ENCODE results near the gene VRK1. TPM values are rescaled to one million over a fixed set of nuclear protein-coding genes. Genes with fewer than 3 reads are reported as not detected.

Gene VRK1
- total RNA-seq, 1 experiment from 2014 or later, result 26.5 TPM

DNA sequence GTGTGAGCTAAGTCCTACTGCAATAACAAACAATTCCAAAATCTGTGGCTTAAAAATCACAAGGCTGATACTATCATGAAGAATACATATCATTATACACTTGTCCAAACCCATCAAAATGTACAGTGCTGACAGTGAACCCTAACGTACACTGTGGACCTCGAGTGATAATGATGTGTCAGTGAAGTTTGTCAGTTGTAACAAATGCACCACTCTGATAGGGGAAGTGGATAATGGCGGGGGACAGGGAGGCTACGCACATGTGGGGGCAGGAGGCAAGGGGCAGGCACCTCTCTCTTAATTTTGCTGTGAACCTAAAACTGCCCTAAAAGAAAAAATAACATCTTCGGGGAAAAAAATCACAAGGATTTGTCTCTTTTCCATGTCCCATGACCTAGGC lies 100.0 kb downstream of the VRK1 start:
- TF ChIP-seq TCF7L2 (IDR thresholded peaks at IDR 0.05; ENCODE audit: low read depth, low read length) (no peak), SIN3A (IDR thresholded peaks at IDR 0.05; ENCODE audit: borderline replicate concordance, insufficient read depth, low read depth, low read length) (no peak), POLR2AphosphoS5 (IDR thresholded peaks at IDR 0.05; ENCODE audit: low read depth, low read length) (no peak)
- TF ChIP-seq, protein P1, sequence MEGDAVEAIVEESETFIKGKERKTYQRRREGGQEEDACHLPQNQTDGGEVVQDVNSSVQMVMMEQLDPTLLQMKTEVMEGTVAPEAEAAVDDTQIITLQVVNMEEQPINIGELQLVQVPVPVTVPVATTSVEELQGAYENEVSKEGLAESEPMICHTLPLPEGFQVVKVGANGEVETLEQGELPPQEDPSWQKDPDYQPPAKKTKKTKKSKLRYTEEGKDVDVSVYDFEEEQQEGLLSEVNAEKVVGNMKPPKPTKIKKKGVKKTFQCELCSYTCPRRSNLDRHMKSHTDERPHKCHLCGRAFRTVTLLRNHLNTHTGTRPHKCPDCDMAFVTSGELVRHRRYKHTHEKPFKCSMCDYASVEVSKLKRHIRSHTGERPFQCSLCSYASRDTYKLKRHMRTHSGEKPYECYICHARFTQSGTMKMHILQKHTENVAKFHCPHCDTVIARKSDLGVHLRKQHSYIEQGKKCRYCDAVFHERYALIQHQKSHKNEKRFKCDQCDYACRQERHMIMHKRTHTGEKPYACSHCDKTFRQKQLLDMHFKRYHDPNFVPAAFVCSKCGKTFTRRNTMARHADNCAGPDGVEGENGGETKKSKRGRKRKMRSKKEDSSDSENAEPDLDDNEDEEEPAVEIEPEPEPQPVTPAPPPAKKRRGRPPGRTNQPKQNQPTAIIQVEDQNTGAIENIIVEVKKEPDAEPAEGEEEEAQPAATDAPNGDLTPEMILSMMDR (IDR thresholded peaks at IDR 0.05), result no peak
- TF ChIP-seq, protein P2, sequence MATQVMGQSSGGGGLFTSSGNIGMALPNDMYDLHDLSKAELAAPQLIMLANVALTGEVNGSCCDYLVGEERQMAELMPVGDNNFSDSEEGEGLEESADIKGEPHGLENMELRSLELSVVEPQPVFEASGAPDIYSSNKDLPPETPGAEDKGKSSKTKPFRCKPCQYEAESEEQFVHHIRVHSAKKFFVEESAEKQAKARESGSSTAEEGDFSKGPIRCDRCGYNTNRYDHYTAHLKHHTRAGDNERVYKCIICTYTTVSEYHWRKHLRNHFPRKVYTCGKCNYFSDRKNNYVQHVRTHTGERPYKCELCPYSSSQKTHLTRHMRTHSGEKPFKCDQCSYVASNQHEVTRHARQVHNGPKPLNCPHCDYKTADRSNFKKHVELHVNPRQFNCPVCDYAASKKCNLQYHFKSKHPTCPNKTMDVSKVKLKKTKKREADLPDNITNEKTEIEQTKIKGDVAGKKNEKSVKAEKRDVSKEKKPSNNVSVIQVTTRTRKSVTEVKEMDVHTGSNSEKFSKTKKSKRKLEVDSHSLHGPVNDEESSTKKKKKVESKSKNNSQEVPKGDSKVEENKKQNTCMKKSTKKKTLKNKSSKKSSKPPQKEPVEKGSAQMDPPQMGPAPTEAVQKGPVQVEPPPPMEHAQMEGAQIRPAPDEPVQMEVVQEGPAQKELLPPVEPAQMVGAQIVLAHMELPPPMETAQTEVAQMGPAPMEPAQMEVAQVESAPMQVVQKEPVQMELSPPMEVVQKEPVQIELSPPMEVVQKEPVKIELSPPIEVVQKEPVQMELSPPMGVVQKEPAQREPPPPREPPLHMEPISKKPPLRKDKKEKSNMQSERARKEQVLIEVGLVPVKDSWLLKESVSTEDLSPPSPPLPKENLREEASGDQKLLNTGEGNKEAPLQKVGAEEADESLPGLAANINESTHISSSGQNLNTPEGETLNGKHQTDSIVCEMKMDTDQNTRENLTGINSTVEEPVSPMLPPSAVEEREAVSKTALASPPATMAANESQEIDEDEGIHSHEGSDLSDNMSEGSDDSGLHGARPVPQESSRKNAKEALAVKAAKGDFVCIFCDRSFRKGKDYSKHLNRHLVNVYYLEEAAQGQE (IDR thresholded peaks at IDR 0.05; ENCODE audit: insufficient read depth in 1 of 2, low read depth in 2 of 2, low read length in 1 of 2), result no peak
- DNase-seq (ENCODE audit: low read depth, low spot score) (no peak), ATAC-seq (no peak)
- POLR2A ChIA-PET, result no interaction called here
- intact Hi-C loops (cut with micrococcal nuclease; ENCODE audit: unreplicated experiment), result no loop called here
- Histone ChIP-seq H3K36me3 (ENCODE audit: control insufficient read depth, insufficient read depth, low read length) (no peaks in the 10 kb centered on the region), H3K4me1 (ENCODE audit: control insufficient read depth, insufficient read depth, low read length) (no peaks in the 10 kb centered on the region), H3K9me3 (ENCODE audit: control insufficient read depth, insufficient read depth, low read depth, low read length) (no peaks in the 10 kb centered on the region), H3K27me3 (ENCODE audit: control insufficient read depth, insufficient read depth, low read length) (no peaks in the 10 kb centered on the region), H3K27ac (ENCODE audit: low read length) (no peak overlapping the region), H3K4me3 (ENCODE audit: low read depth in 2 of 2, low read length in 2 of 2) (no peak overlapping the region)
- CTCF ChIA-PET, result no interaction called here
- BruUV-seq (replicated peaks), result no TSS peak
- in situ Hi-C loops (cut with HindIII; ENCODE audit: low pct_unique_long_range_greater_than_20kb, low sequenced_read_pairs), result no loop called here

- ATAC-seq, result no peak
- POLR2A ChIA-PET, result no interaction called here
- BruUV-seq (replicated peaks), result no TSS peak
- H3K4me3 ChIP-seq (ENCODE audit: low read depth in 2 of 2, low read length in 2 of 2), result no peak overlapping the region
- DNase-seq (ENCODE audit: low read depth, low spot score), result no peak
- no peaks in the 10 kb centered on the region for H3K36me3 ChIP-seq (ENCODE audit: control insufficient read depth, insufficient read depth, low read length)
- CTCF ChIA-PET, result no interaction called here
- H3K27me3 ChIP-seq (ENCODE audit: control insufficient read depth, insufficient read depth, low read length), result no peaks in the 10 kb centered on the region
- H3K9me3 ChIP-seq (ENCODE audit: control insufficient read depth, insufficient read depth, low read depth, low read length), result no peaks in the 10 kb centered on the region
- no peak overlapping the region for H3K27ac ChIP-seq (ENCODE audit: low read length)
- intact Hi-C loops (cut with micrococcal nuclease; ENCODE audit: unreplicated experiment), result no loop called here
- TF ChIP-seq TCF7L2 (IDR thresholded peaks at IDR 0.05; ENCODE audit: low read depth, low read length) (no peak), SIN3A (IDR thresholded peaks at IDR 0.05; ENCODE audit: borderline replicate concordance, insufficient read depth, low read depth, low read length) (no peak), POLR2AphosphoS5 (IDR thresholded peaks at IDR 0.05; ENCODE audit: low read depth, low read length) (no peak)
- TF ChIP-seq, protein P1 (IDR thresholded peaks at IDR 0.05), result no peak
- TF ChIP-seq, protein P2 (IDR thresholded peaks at IDR 0.05; ENCODE audit: insufficient read depth in 1 of 2, low read depth in 2 of 2, low read length in 1 of 2), result no peak
- H3K4me1 ChIP-seq (ENCODE audit: control insufficient read depth, insufficient read depth, low read length), result no peaks in the 10 kb centered on the region
- in situ Hi-C loops (cut with HindIII; ENCODE audit: low pct_unique_long_range_greater_than_20kb, low sequenced_read_pairs), result no loop called here
Measured at GRCh38 chr14:96901227-96901626, 104.0 kb downstream of the VRK1 start.

Data from Panc1 (cell line).